ENCODE results near the gene AASDH. TPM values are rescaled to one million over a fixed set of nuclear protein-coding genes. Genes with fewer than 3 reads are reported as not detected.

The AASDH gene
- 14.5 TPM for polyA plus RNA-seq (2013)

GRCh38 chr4:56387023-56388001 is at the start of gene AASDH:
Gene AASDH, minus strand, starts transcription at chr4:56387491. Its CDS starts 3,192 bp downstream, at chr4:56384299.
- 0% methylated on average over 50 of the region's 57 CpGs for WGBS (ENCODE audit: insufficient coverage)
- Histone ChIP-seq H3K4me3 (ENCODE audit: control insufficient read depth in 1 of 7, extremely low read depth in 1 of 7, insufficient read depth in 4 of 7, low read depth in 2 of 7, low read length in 6 of 7) (peak within 1 kb of the TSS; percentile 42 to 98 (median 84)), H3K27ac (ENCODE audit: insufficient read depth in 1 of 2, low read depth in 1 of 2, low read length in 2 of 2, poor library complexity in 1 of 2, severe bottlenecking in 2 of 2) (peak within 1 kb of the TSS; percentile 84 to 95), H3K4me1 (ENCODE audit: control extremely low read depth in 1 of 4, control insufficient read depth in 4 of 4, insufficient read depth in 4 of 4, low read length in 3 of 4) (peaks cover 6 to 20% (median 16%) of the 10 kb centered on the region in 4 experiments), H3K9me3 (ENCODE audit: control extremely low read depth in 1 of 5, control insufficient read depth in 4 of 5, insufficient read depth in 2 of 5, low read depth in 1 of 5, low read length in 4 of 5) (no peaks in the 10 kb centered on the region), H3K36me3 (ENCODE audit: control insufficient read depth in 4 of 4, insufficient read depth in 4 of 4, low read length in 3 of 4) (peaks cover 0 to 4% (median 2%) of the 10 kb centered on the region in 4 experiments), H3K27me3 (replicated peaks in 2 of 5; ENCODE audit: control insufficient read depth in 4 of 5, insufficient read depth in 5 of 5, low read length in 4 of 5) (no peaks in the 10 kb centered on the region)
- ChIA-PET POLR2A (interaction anchor here (0.5 to 1.8 kb wide), 3 partner anchors 49 to 783 kb away, joined by 3 to 11 read pairs (median 4); partner anchors contain the start of genes PAICS and PPAT), CTCF (interaction anchor here (0.8 to 2.5 kb wide), 6 partner anchors 8 to 71 kb away, joined by 3 to 9 read pairs (median 4); partner anchors contain the start of gene PAICS)
- DNase-seq = peak; percentile 97 to 98 (median 98)

GRCh38 chr4:56435140-56435926 is 48.0 kb upstream of the AASDH start, which contains the start of gene PPAT:
Gene PPAT, minus strand, starts transcription at chr4:56435615. Its CDS starts 138 bp downstream, at chr4:56435477.
- Histone ChIP-seq H3K4me3 (ENCODE audit: control insufficient read depth in 1 of 7, extremely low read depth in 1 of 7, insufficient read depth in 4 of 7, low read depth in 2 of 7, low read length in 6 of 7) (peak within 1 kb of the TSS; percentile 63 to 98 (median 89)), H3K27me3 (replicated peaks in 2 of 5; ENCODE audit: control insufficient read depth in 4 of 5, insufficient read depth in 5 of 5, low read length in 4 of 5) (no peaks in the 10 kb centered on the region), H3K36me3 (ENCODE audit: control insufficient read depth in 4 of 4, insufficient read depth in 4 of 4, low read length in 3 of 4) (peaks cover 0 to 6% (median 0%) of the 10 kb centered on the region in 4 experiments), H3K4me1 (ENCODE audit: control extremely low read depth in 1 of 4, control insufficient read depth in 4 of 4, insufficient read depth in 4 of 4, low read length in 3 of 4) (peaks cover 11 to 43% (median 31%) of the 10 kb centered on the region in 4 experiments), H3K27ac (ENCODE audit: insufficient read depth in 1 of 2, low read depth in 1 of 2, low read length in 2 of 2, poor library complexity in 1 of 2, severe bottlenecking in 2 of 2) (peak within 1 kb of the TSS; percentile 40 to 84), H3K9me3 (ENCODE audit: control extremely low read depth in 1 of 5, control insufficient read depth in 4 of 5, insufficient read depth in 2 of 5, low read depth in 1 of 5, low read length in 4 of 5) (no peaks in the 10 kb centered on the region)
- ChIA-PET POLR2A (interaction anchor here (0.6 to 2.0 kb wide), 4 partner anchors 17 to 48 kb away, joined by 4 to 11 read pairs (median 5); partner anchors contain the start of gene AASDH), CTCF (interaction anchor here (0.7 to 6.7 kb wide), 13 partner anchors 9 to 472 kb away, joined by 3 to 63 read pairs (median 4); partner anchors contain the start of genes AASDH and REST)
- WGBS (ENCODE audit: insufficient coverage) = 0% methylated on average over 49 of the region's 61 CpGs
- DNase-seq = peak; percentile 97 to 99 (median 99)

DNA sequence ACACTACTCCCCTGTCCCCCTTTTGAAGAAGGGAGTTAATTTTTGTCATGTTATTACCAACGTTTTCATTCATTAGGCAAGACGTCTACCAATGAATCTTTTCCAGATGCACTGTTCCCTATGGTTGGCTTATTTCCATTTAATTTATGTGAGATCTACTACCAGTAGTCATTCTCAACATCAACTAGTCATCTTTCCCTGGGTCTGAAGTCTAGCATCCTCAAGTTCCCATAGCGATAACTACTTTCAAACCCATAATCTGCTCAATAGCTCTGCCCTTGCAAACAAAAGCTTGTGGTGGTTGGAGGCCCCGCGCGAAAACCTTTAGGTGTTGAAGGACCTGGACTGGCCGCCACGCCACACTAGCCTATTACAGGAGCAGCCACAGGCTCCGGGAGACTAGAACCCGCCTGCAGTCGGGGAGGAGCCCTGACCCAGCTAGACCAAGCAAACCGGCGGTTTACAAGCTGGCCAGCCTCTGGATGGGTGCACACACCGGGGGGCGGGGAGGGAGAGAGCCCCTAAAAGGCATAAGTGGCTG is 47.4 kb upstream of the AASDH start:
- H3K27me3 ChIP-seq (replicated peaks in 2 of 5; ENCODE audit: control insufficient read depth in 4 of 5, insufficient read depth in 5 of 5, low read length in 4 of 5) = no peaks in the 10 kb centered on the region
- WGBS (ENCODE audit: insufficient coverage) = 0% methylated on average over 13 of the region's 15 CpGs
- POLR2A ChIA-PET = interaction anchor here (0.6 to 1.4 kb wide), 2 partner anchors 17 to 24 kb away, joined by 4 to 6 read pairs; no protein-coding TSS in a partner anchor
- no peaks in the 10 kb centered on the region for H3K9me3 ChIP-seq (ENCODE audit: control extremely low read depth in 1 of 5, control insufficient read depth in 4 of 5, insufficient read depth in 2 of 5, low read depth in 1 of 5, low read length in 4 of 5)
- H3K4me3 ChIP-seq (ENCODE audit: control insufficient read depth in 1 of 7, extremely low read depth in 1 of 7, insufficient read depth in 4 of 7, low read depth in 2 of 7, low read length in 6 of 7) = peak overlapping the region; percentile 63 to 98 (median 89)
- DNase-seq = peak; percentile 16 to 62 (median 44)
- H3K4me1 ChIP-seq (ENCODE audit: control extremely low read depth in 1 of 4, control insufficient read depth in 4 of 4, insufficient read depth in 4 of 4, low read length in 3 of 4) = peaks cover 11 to 43% (median 29%) of the 10 kb centered on the region in 4 experiments
- peaks cover 0 to under 1% (median 0%) of the 10 kb centered on the region in 4 experiments for H3K36me3 ChIP-seq (ENCODE audit: control insufficient read depth in 4 of 4, insufficient read depth in 4 of 4, low read length in 3 of 4)
- peak overlapping the region in 1 of 2 experiments; percentile 84 for H3K27ac ChIP-seq (ENCODE audit: insufficient read depth in 1 of 2, low read depth in 1 of 2, low read length in 2 of 2, poor library complexity in 1 of 2, severe bottlenecking in 2 of 2)
- CTCF ChIA-PET = interaction anchor here (1.0 to 6.7 kb wide), 4 partner anchors 11 to 473 kb away, joined by 3 to 63 read pairs (median 4); partner anchors contain the start of gene REST

DNA sequence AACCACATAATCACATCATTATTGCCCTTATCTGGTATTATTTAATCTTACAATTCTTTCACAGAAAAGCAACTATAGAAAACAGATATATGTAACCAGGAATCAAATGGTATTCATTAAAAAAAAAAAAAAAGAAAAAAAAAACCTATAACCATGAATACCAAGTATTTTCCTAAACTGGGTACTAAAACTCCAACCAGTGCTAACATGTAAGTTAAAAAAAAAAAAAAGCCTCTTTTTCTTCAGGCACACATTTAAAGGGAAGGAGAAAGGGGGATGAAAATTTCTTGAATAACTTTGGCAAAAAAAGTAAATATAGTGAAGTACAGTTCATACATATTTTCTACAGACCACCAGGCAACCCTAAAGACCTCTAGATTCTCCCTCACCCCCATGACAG is 46.0 kb upstream of the AASDH start:
- Histone ChIP-seq H3K9me3 (ENCODE audit: control extremely low read depth in 1 of 5, control insufficient read depth in 4 of 5, insufficient read depth in 2 of 5, low read depth in 1 of 5, low read length in 4 of 5) (no peaks in the 10 kb centered on the region), H3K36me3 (ENCODE audit: control insufficient read depth in 4 of 4, insufficient read depth in 4 of 4, low read length in 3 of 4) (no peaks in the 10 kb centered on the region), H3K4me1 (ENCODE audit: control extremely low read depth in 1 of 4, control insufficient read depth in 4 of 4, insufficient read depth in 4 of 4, low read length in 3 of 4) (peaks cover 11 to 41% (median 24%) of the 10 kb centered on the region in 4 experiments), H3K27ac (ENCODE audit: insufficient read depth in 1 of 2, low read depth in 1 of 2, low read length in 2 of 2, poor library complexity in 1 of 2, severe bottlenecking in 2 of 2) (peak overlapping the region in 1 of 2 experiments; percentile 47), H3K27me3 (replicated peaks in 2 of 5; ENCODE audit: control insufficient read depth in 4 of 5, insufficient read depth in 5 of 5, low read length in 4 of 5) (no peaks in the 10 kb centered on the region), H3K4me3 (ENCODE audit: control insufficient read depth in 1 of 7, extremely low read depth in 1 of 7, insufficient read depth in 4 of 7, low read depth in 2 of 7, low read length in 6 of 7) (peak overlapping the region in 3 of 7 experiments; percentile 81 to 98 (median 94))
- ChIA-PET CTCF (interaction anchor here (1.4 to 6.7 kb wide), 2 partner anchors 10 to 15 kb away, joined by 3 to 63 read pairs; no protein-coding TSS in a partner anchor), POLR2A (no interaction called here)
- no peak for DNase-seq

- Histone ChIP-seq H3K27ac (ENCODE audit: insufficient read depth in 1 of 2, low read depth in 1 of 2, low read length in 2 of 2, poor library complexity in 1 of 2, severe bottlenecking in 2 of 2) (no peak overlapping the region), H3K4me1 (ENCODE audit: control extremely low read depth in 1 of 4, control insufficient read depth in 4 of 4, insufficient read depth in 4 of 4, low read length in 3 of 4) (peaks cover 8 to 26% (median 19%) of the 10 kb centered on the region in 4 experiments), H3K9me3 (ENCODE audit: control extremely low read depth in 1 of 5, control insufficient read depth in 4 of 5, insufficient read depth in 2 of 5, low read depth in 1 of 5, low read length in 4 of 5) (no peaks in the 10 kb centered on the region), H3K27me3 (replicated peaks in 2 of 5; ENCODE audit: control insufficient read depth in 4 of 5, insufficient read depth in 5 of 5, low read length in 4 of 5) (no peaks in the 10 kb centered on the region), H3K36me3 (ENCODE audit: control insufficient read depth in 4 of 4, insufficient read depth in 4 of 4, low read length in 3 of 4) (peaks cover 0 to 3% (median 1%) of the 10 kb centered on the region in 4 experiments), H3K4me3 (ENCODE audit: control insufficient read depth in 1 of 7, extremely low read depth in 1 of 7, insufficient read depth in 4 of 7, low read depth in 2 of 7, low read length in 6 of 7) (no peak overlapping the region)
- POLR2A ChIA-PET = no interaction called here
- no peak for DNase-seq
- no CpG with 5 or more reads among the region's 2 CpGs for WGBS (ENCODE audit: insufficient coverage)
- CTCF ChIA-PET = no interaction called here
Measured at GRCh38 chr4:56430203-56430602, 42.9 kb upstream of the AASDH start.

DNA sequence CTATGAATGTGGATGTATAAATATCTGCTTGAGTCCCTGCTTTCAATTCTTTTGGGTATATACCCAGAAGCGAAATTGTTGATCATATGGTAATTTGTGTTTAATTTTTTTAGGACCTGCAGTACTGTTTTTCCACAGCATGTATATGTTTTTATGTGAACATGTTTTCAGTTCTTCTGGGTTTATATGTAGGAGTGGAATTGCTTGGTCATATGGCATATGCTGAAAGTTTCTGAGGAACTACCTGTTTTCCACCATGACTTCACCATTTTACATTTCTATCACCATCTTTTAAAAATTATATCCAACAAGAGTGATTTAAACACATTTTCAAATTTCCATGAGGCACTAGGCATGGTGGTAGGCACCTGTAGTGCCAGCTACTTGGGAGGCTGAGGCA is 39.9 kb upstream of the AASDH start:
- H3K27ac ChIP-seq (ENCODE audit: insufficient read depth in 1 of 2, low read depth in 1 of 2, low read length in 2 of 2, poor library complexity in 1 of 2, severe bottlenecking in 2 of 2) = no peak overlapping the region
- no peaks in the 10 kb centered on the region for H3K9me3 ChIP-seq (ENCODE audit: control extremely low read depth in 1 of 5, control insufficient read depth in 4 of 5, insufficient read depth in 2 of 5, low read depth in 1 of 5, low read length in 4 of 5)
- H3K27me3 ChIP-seq (replicated peaks in 2 of 5; ENCODE audit: control insufficient read depth in 4 of 5, insufficient read depth in 5 of 5, low read length in 4 of 5) = no peaks in the 10 kb centered on the region
- peaks cover 0 to 3% (median 1%) of the 10 kb centered on the region in 4 experiments for H3K36me3 ChIP-seq (ENCODE audit: control insufficient read depth in 4 of 4, insufficient read depth in 4 of 4, low read length in 3 of 4)
- POLR2A ChIA-PET = no interaction called here
- no CpG with 5 or more reads among the region's 1 CpG for WGBS (ENCODE audit: insufficient coverage)
- DNase-seq = peak in 2 of 3 donors; percentile 39 to 58
- H3K4me1 ChIP-seq (ENCODE audit: control extremely low read depth in 1 of 4, control insufficient read depth in 4 of 4, insufficient read depth in 4 of 4, low read length in 3 of 4) = peaks cover 0 to 5% (median 2%) of the 10 kb centered on the region in 4 experiments
- no peak overlapping the region for H3K4me3 ChIP-seq (ENCODE audit: control insufficient read depth in 1 of 7, extremely low read depth in 1 of 7, insufficient read depth in 4 of 7, low read depth in 2 of 7, low read length in 6 of 7)
- CTCF ChIA-PET = no interaction called here
